Measurements from ENCODE around the gene OPA1.

DNA sequence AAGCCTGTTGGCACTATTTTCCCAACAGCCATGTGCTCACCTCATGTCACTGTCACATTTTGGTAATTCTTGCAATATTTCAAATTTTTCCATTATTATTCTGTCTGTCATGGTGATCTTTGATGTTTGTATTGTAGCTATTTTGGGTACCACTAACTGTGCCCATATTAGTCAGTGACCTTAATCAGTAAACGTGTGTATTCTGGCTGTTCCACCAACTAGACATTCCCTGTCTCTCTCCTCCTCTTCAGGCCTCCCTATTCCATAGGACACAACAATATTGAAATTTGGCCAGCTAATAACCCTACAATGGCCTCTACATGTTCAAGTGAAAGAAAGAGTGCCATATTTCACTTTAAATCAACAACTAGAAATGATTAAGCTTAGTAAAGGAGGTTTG lies 88.6 kb downstream of the OPA1 start:
- TF ChIP-seq, protein P1, sequence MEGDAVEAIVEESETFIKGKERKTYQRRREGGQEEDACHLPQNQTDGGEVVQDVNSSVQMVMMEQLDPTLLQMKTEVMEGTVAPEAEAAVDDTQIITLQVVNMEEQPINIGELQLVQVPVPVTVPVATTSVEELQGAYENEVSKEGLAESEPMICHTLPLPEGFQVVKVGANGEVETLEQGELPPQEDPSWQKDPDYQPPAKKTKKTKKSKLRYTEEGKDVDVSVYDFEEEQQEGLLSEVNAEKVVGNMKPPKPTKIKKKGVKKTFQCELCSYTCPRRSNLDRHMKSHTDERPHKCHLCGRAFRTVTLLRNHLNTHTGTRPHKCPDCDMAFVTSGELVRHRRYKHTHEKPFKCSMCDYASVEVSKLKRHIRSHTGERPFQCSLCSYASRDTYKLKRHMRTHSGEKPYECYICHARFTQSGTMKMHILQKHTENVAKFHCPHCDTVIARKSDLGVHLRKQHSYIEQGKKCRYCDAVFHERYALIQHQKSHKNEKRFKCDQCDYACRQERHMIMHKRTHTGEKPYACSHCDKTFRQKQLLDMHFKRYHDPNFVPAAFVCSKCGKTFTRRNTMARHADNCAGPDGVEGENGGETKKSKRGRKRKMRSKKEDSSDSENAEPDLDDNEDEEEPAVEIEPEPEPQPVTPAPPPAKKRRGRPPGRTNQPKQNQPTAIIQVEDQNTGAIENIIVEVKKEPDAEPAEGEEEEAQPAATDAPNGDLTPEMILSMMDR (conservative IDR thresholded peaks at IDR 0.05; ENCODE audit: low read length), result no peak
- no peak for TF ChIP-seq EZH2phosphoT487 (IDR thresholded peaks at IDR 0.05; ENCODE audit: borderline replicate concordance)
